Measurements from ENCODE around the gene NDUFAF4. TPM values are rescaled to one million over a fixed set of nuclear protein-coding genes. Genes with fewer than 3 reads are reported as not detected.

NDUFAF4 gene
- total and polyA plus RNA-seq, 2 of the 8 experiments (the other 6 are each of a cell fraction or from before 2014, with no cell fraction given), result 21.9 to 84.4 TPM

DNA sequence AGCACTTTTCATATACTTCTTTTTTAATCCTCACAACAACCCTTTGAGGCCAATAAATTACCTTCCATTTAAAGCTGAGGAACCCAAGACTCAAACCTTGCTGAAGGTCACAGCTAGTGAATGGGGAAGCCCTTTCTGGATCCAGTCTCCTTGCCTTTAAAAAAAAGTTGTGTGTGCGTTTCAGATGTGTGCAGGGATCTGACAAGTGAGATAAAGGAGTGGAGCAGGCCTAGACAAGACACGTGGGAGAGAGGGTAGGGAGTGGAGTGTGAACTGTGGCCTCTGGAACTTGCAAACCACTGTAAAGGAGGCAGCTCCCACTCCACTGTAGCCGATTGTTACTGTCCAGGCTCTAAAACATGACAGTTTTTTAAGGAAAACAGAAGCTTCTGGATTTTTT, 28.7 kb upstream of the NDUFAF4 start:
- ChIA-PET CTCF (ENCODE audit: partially characterized antibody) (no interaction called here), POLR2A (ENCODE audit: partially characterized antibody) (no interaction called here)

More for the DNA sequence above, 28.7 kb upstream of the NDUFAF4 start:
- Histone ChIP-seq H3K79me2 (ENCODE audit: control insufficient read depth in 1 of 2, insufficient read depth in 2 of 2, low read length in 2 of 2) (no peaks in the 10 kb centered on the region), H4K91ac (replicated peaks; ENCODE audit: insufficient read length, low read length) (no peak overlapping the region), H3K27me3 (replicated peaks in 1 of 4; ENCODE audit: control insufficient read depth in 3 of 4, extremely low read depth in 1 of 4, insufficient read depth in 3 of 4, low read length in 3 of 4) (no peaks in the 10 kb centered on the region), H2BK12ac (ENCODE audit: low read depth, low read length) (no peak overlapping the region), H3K9me3 (ENCODE audit: insufficient read depth in 2 of 2, low read depth in 1 of 2, low read length in 1 of 2) (no peaks in the 10 kb centered on the region), H3K4me3 (ENCODE audit: extremely low read depth in 1 of 4, insufficient read depth in 2 of 4, low read depth in 3 of 4, low read length in 4 of 4) (no peak overlapping the region), H2BK120ac (replicated peaks; ENCODE audit: low read depth, low read length) (no peak overlapping the region), H4K20me1 (replicated peaks in 1 of 2; ENCODE audit: control insufficient read depth in 1 of 2, insufficient read depth in 2 of 2, low read length in 2 of 2) (no peaks in the 10 kb centered on the region), H2AFZ (ENCODE audit: low read length) (no peak overlapping the region), H3K4ac (replicated peaks; ENCODE audit: insufficient read length, low read depth, low read length) (no peak overlapping the region), H3K4me2 (ENCODE audit: insufficient read depth in 1 of 2, low read depth in 2 of 2, low read length in 2 of 2) (no peak overlapping the region), H3K18ac (ENCODE audit: extremely low read depth, low read length) (no peak overlapping the region), H3K36me3 (ENCODE audit: control insufficient read depth in 2 of 4, insufficient read depth in 4 of 4, low read length in 3 of 4) (no peaks in the 10 kb centered on the region), H2BK20ac (ENCODE audit: low read length) (no peak overlapping the region), H3K4me1 (replicated peaks in 1 of 4; ENCODE audit: control insufficient read depth in 3 of 4, insufficient read depth in 4 of 4, low read length in 3 of 4) (peaks cover 0 to 7% (median 4%) of the 10 kb centered on the region in 4 experiments; a peak in 5 of 7 replicates), H2BK15ac (ENCODE audit: low read length) (no peak overlapping the region), H4K5ac (ENCODE audit: insufficient read length, low read depth, low read length) (no peak overlapping the region), H3K27ac (ENCODE audit: low read depth, low read length) (no peak overlapping the region), H2AK5ac (ENCODE audit: low read depth, low read length) (no peak overlapping the region), H4K8ac (ENCODE audit: extremely low read depth, insufficient read depth, low read length) (no peak overlapping the region), H3K14ac (ENCODE audit: insufficient read length) (no peak overlapping the region), H3K79me1 (ENCODE audit: low read depth, low read length) (no peaks in the 10 kb centered on the region), H3K23me2 (ENCODE audit: low read depth, low read length) (peaks cover 8% of the 10 kb centered on the region), H3K23ac (ENCODE audit: insufficient read length) (no peak overlapping the region), H3K9ac (replicated peaks in 1 of 4; ENCODE audit: extremely low read depth in 1 of 4, low read depth in 3 of 4, low read length in 3 of 4) (no peak overlapping the region), H2BK5ac (ENCODE audit: low read depth, low read length) (no peak overlapping the region), H3K56ac (replicated peaks; ENCODE audit: insufficient read length, low read depth, low read length) (no peak overlapping the region)
- DNase-seq (ENCODE audit: low read depth in 1 of 2, low spot score in 2 of 2) (no peak), FAIRE-seq (no peak)
- TF ChIP-seq BCL11A (IDR thresholded peaks at IDR 0.05; ENCODE audit: low read depth in 2 of 2, low read length in 2 of 2) (no peak), POLR2AphosphoS5 (IDR thresholded peaks at IDR 0.05; ENCODE audit: low read depth, low read length) (no peak)
- 87% methylated on average over 3 of the region's 3 CpGs; no CpG with 5 or more reads in 1 of the 2 experiments for WGBS, 2 experiments (ENCODE audit: extremely low coverage in 1 of 2, insufficient coverage in 1 of 2, insufficient read length in 1 of 2, insufficient replicate concordance in 2 of 2, low coverage in 1 of 2, low lambda C conversion rate in 2 of 2, missing lambda C conversion rate in 1 of 2)

All from H1 (cell line).